Panc1 (cell line): ENCODE results near the gene ADK. TPM values are rescaled to one million over a fixed set of nuclear protein-coding genes. Genes with fewer than 3 reads are reported as not detected.

ENCODE experiments used
- ATAC-seq: fragments of 200-7000 bp; cut with Tn5 transposase; 2 replicates; pipeline ENCODE4 v1.9.1; 2020; ENCODE audit warnings: mild to moderate bottlenecking, moderate library complexity
- BruUV-seq: library from RNA; stranded (reverse); fragments of 400-500 nt; replicated peaks from 2 replicates; lab custom pipeline; 2021; lab: Mats Ljungman, UMichigan
- CTCF ChIA-PET: fragments of 300-600 bp; sonication (Branson Sonifier 250); formaldehyde crosslinking; loops from one replicate; lab custom pipeline; 2022; ENCODE audit warnings: antibody characterized with exemption; lab: Charles Lee
- POLR2A ChIA-PET: fragments of 300-600 bp; sonication (Branson Sonifier 250); formaldehyde crosslinking; loops from one replicate; lab custom pipeline; 2022; ENCODE audit warnings: antibody characterized with exemption; lab: Charles Lee
- DNase-seq: peaks from one replicate; pipeline ENCODE4 v3.0.0-alpha.2; 2010; ENCODE audit warnings: low read depth, low spot score
- H3K27ac ChIP-seq: 2 replicates; pipeline ENCODE4 v1.5.1; 2011; ENCODE audit warnings: mild to moderate bottlenecking, low read length, inconsistent platforms
- H3K27me3 ChIP-seq: fragments of 200-500 bp; sonication (Bioruptor generic); 2 replicates; pipeline ENCODE4 v1.6.0; 2014; ENCODE audit warnings: low read length, inconsistent platforms; ENCODE audit not compliant: control insufficient read depth, insufficient read depth
- H3K36me3 ChIP-seq: fragments of 200-500 bp; sonication (Bioruptor generic); 2 replicates; pipeline ENCODE4 v1.5.1; 2014; ENCODE audit warnings: inconsistent platforms, mild to moderate bottlenecking, low read length, moderate library complexity; ENCODE audit not compliant: control insufficient read depth, insufficient read depth
- H3K4me1 ChIP-seq: 2 replicates; pipeline ENCODE4 v1.5.1; 2011; ENCODE audit warnings: inconsistent platforms, mild to moderate bottlenecking, low read length, moderate library complexity; ENCODE audit not compliant: control insufficient read depth, insufficient read depth
- H3K4me3 ChIP-seq, 2 experiments: 2 replicates each; pipeline ENCODE4 v1.5.1; 2011 to 2012; ENCODE audit warnings: low read depth in 2 of 2, low read length in 2 of 2, mild to moderate bottlenecking in 2 of 2, inconsistent platforms in 1 of 2, moderate library complexity in 1 of 2
- H3K9me3 ChIP-seq: fragments of 200-500 bp; sonication (Bioruptor generic); 2 replicates; pipeline ENCODE4 v1.5.1; 2014; ENCODE audit warnings: low read depth, mild to moderate bottlenecking, inconsistent platforms, low read length, moderate library complexity; ENCODE audit not compliant: control insufficient read depth, insufficient read depth
- POLR2AphosphoS5 ChIP-seq: IDR thresholded peaks from 2 replicates; pipeline ENCODE4 v1.6.1; 2012; ENCODE audit warnings: mild to moderate bottlenecking, low read depth, low read length, moderate library complexity
- SIN3A ChIP-seq: IDR thresholded peaks from 2 replicates; pipeline ENCODE4 v1.6.1; 2012; ENCODE audit warnings: low read depth, mild to moderate bottlenecking, low read length, moderate library complexity, borderline replicate concordance; ENCODE audit not compliant: insufficient read depth
- TCF7L2 ChIP-seq: IDR thresholded peaks from 2 replicates; pipeline ENCODE4 v1.6.1; 2011; ENCODE audit warnings: mild to moderate bottlenecking, low read depth, low read length, inconsistent platforms
- in situ Hi-C: cut with HindIII; loops from 2 replicates; pipeline ENCODE4 v1.10.0; 2016; ENCODE audit warnings: low sequenced_read_pairs, low pct_unique_long_range_greater_than_20kb
- intact Hi-C: fragments of 100-400 bp; cut with micrococcal nuclease; formaldehyde crosslinking; loops from one replicate; pipeline ENCODE4 v1.10.0; 2022; ENCODE audit not compliant: unreplicated experiment
- total RNA-seq: library from RNA; stranded (reverse); gene quantifications from one replicate; pipeline ENCODE4 v1.2.1, GENCODE V29; 2021; ENCODE audit not compliant: unreplicated experiment
- TF ChIP-seq, protein P1 (sequence below): fragments of 450-650 bp; IDR thresholded peaks from 2 replicates; pipeline ENCODE4 v1.5.1; 2017; ENCODE audit warnings: mild to moderate bottlenecking
- TF ChIP-seq, protein P2 (sequence below), 2 experiments: IDR thresholded peaks; 2 replicates each; pipeline ENCODE4 v1.6.1; 2011 to 2012; ENCODE audit warnings: low read depth in 2 of 2, control low read depth in 1 of 2, low read length in 1 of 2, mild to moderate bottlenecking in 1 of 2, moderate library complexity in 1 of 2; ENCODE audit not compliant: insufficient read depth in 1 of 2

ADK gene
- total RNA-seq, 1 experiment from 2014 or later, result 64.5 TPM

DNA sequence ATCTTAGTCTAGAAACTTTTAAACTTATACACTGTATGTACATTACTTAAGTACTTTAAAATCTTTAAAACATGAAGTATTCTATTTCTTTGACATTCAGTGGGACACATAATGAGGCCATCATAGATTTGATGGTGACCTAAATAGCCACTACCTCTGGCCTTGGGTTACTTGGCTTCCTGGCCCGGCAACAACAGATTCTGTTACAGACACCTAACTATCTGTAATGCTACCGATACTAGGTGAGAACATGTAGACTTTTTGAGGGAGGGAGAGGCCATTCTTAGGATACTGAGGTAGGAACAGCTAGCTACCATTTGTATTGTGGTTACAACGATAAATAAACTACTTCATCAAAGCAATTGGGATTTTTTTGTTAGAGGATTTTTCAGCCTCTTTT lies 520.7 kb downstream of the ADK start:
- Histone ChIP-seq H3K36me3 (no peaks in the 10 kb centered on the region), H3K4me1 (no peaks in the 10 kb centered on the region), H3K27me3 (no peaks in the 10 kb centered on the region), H3K27ac (no peak overlapping the region), H3K4me3 (no peak overlapping the region), H3K9me3 (no peaks in the 10 kb centered on the region; the same call in 1 of the 2 replicates)
- ATAC-seq, result no peak
- ChIA-PET POLR2A (no interaction called here), CTCF (no interaction called here)
- in situ Hi-C loops (no loop called here), intact Hi-C loops (no loop called here)
- TF ChIP-seq, protein P1, sequence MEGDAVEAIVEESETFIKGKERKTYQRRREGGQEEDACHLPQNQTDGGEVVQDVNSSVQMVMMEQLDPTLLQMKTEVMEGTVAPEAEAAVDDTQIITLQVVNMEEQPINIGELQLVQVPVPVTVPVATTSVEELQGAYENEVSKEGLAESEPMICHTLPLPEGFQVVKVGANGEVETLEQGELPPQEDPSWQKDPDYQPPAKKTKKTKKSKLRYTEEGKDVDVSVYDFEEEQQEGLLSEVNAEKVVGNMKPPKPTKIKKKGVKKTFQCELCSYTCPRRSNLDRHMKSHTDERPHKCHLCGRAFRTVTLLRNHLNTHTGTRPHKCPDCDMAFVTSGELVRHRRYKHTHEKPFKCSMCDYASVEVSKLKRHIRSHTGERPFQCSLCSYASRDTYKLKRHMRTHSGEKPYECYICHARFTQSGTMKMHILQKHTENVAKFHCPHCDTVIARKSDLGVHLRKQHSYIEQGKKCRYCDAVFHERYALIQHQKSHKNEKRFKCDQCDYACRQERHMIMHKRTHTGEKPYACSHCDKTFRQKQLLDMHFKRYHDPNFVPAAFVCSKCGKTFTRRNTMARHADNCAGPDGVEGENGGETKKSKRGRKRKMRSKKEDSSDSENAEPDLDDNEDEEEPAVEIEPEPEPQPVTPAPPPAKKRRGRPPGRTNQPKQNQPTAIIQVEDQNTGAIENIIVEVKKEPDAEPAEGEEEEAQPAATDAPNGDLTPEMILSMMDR, result no peak
- TF ChIP-seq, protein P2, sequence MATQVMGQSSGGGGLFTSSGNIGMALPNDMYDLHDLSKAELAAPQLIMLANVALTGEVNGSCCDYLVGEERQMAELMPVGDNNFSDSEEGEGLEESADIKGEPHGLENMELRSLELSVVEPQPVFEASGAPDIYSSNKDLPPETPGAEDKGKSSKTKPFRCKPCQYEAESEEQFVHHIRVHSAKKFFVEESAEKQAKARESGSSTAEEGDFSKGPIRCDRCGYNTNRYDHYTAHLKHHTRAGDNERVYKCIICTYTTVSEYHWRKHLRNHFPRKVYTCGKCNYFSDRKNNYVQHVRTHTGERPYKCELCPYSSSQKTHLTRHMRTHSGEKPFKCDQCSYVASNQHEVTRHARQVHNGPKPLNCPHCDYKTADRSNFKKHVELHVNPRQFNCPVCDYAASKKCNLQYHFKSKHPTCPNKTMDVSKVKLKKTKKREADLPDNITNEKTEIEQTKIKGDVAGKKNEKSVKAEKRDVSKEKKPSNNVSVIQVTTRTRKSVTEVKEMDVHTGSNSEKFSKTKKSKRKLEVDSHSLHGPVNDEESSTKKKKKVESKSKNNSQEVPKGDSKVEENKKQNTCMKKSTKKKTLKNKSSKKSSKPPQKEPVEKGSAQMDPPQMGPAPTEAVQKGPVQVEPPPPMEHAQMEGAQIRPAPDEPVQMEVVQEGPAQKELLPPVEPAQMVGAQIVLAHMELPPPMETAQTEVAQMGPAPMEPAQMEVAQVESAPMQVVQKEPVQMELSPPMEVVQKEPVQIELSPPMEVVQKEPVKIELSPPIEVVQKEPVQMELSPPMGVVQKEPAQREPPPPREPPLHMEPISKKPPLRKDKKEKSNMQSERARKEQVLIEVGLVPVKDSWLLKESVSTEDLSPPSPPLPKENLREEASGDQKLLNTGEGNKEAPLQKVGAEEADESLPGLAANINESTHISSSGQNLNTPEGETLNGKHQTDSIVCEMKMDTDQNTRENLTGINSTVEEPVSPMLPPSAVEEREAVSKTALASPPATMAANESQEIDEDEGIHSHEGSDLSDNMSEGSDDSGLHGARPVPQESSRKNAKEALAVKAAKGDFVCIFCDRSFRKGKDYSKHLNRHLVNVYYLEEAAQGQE (IDR thresholded peaks at IDR 0.05; ENCODE audit: insufficient read depth in 1 of 2, low read depth in 2 of 2, low read length in 1 of 2), result no peak
- no peak for TF ChIP-seq POLR2AphosphoS5
- no peak for TF ChIP-seq TCF7L2
- TF ChIP-seq SIN3A, result no peak
- DNase-seq, result no peak
- no TSS peak for BruUV-seq

DNA sequence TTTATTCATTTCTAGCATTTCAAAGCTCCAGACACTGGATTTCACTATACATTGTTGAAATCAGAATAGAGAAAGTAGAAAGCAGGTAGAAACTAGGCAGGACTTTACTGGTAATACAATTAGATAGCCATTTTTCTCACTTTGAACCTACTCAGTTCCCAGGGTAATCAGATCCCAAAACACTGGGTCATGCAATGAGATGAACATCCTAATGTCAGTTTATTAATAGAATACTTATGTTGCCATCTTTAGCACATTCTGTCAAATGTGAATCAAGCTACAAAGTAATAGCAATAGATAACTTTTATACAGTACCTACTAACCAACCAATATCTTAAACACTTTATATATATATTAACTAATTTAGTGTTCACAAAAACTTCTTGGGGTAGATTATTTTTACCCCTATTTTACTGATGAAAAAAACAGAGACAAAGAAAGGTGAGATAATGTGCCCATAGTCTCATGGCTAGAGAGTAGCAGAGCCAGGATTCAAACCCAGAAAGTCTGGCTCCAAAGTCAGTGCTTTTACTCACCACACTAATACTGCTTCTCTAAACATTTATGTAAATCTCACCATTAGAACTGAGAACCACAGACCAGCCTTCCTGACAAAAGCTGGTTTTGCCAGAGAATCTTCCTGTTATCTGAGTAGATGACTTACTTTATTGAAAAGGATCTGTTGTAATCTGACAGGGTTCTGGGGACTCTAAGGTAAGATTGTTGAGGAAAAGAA lies 521.6 kb downstream of the ADK start:
- DNase-seq, result no peak
- TF ChIP-seq TCF7L2 (no peak), POLR2AphosphoS5 (no peak), SIN3A (no peak)
- TF ChIP-seq, protein P1, result no peak
- TF ChIP-seq, protein P2 (IDR thresholded peaks at IDR 0.05; ENCODE audit: insufficient read depth in 1 of 2, low read depth in 2 of 2, low read length in 1 of 2), result no peak
- Histone ChIP-seq H3K27ac (no peak overlapping the region), H3K9me3 (no peaks in the 10 kb centered on the region; the same call in 1 of the 2 replicates), H3K4me3 (no peak overlapping the region), H3K4me1 (no peaks in the 10 kb centered on the region), H3K36me3 (no peaks in the 10 kb centered on the region), H3K27me3 (no peaks in the 10 kb centered on the region)
- intact Hi-C loops (no loop called here), in situ Hi-C loops (no loop called here)
- CTCF ChIA-PET, result no interaction called here
- no TSS peak for BruUV-seq
- POLR2A ChIA-PET, result no interaction called here
- ATAC-seq, result no peak
